T47D (cell line): ENCODE measurements around the gene IKZF3.
"Not testable (repeated sequence)": the region's sequence is repeated elsewhere in the genome, so short reads cannot be mapped to it uniquely, and the experiment has no call there.

Experiments used
- DNase-seq, 2 experiments: peaks; one replicate each; pipeline versions ENCODE4 v3.0.0 to v3.0.0-alpha.2; 2011 to 2012; ENCODE audit warnings: low read depth in 1 of 2, low spot score in 1 of 2
- JUND ChIP-seq: IDR thresholded peaks from 2 replicates; pipeline ENCODE4 v1.6.1; 2012; ENCODE audit warnings: low read depth
- in situ Hi-C: cut with HindIII; loops from 2 replicates; pipeline ENCODE4 v1.10.0; 2016; ENCODE audit warnings: low sequenced_read_pairs, low pct_unique_long_range_greater_than_20kb

The IKZF3 gene

DNA sequence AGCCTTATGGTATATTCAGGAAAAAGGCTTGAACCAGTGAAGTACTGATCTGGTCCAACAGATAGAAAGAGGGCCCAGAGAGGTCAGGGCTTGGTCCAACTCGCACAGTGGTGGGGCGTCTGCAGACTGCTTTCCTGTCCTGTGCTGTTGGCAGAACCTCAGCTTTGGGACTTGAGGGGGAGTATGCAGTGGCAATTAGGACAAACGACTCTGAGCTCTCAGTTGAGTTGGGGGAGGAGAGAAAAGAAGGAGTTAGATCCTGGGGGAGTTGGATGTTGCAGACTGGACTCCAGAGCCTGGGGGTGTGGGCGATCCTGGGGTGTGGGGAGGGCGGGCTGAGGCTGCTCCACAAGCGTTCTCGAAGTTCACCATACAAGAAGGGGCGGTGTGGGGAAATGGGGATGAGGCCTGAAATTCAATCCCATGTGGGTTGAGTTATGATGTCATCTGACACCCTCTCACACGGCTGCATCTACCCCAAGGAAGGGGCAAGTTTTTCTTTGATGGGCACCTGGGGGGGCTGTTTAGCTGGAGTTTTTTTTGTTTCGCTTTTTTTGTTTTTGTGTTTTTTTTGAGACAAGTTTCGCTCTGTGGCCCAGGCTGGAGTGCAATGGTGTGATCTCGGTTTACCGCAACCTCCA lies 111.8 kb downstream of the IKZF3 start:
- no peak for TF ChIP-seq JUND
- DNase-seq = no peak
- in situ Hi-C loops = no loop called here

GRCh38 chr17:39751637-39752036 lies 112.5 kb downstream of the IKZF3 start:
- no peak for DNase-seq
- no peak for TF ChIP-seq JUND
- in situ Hi-C loops = no loop called here

DNA sequence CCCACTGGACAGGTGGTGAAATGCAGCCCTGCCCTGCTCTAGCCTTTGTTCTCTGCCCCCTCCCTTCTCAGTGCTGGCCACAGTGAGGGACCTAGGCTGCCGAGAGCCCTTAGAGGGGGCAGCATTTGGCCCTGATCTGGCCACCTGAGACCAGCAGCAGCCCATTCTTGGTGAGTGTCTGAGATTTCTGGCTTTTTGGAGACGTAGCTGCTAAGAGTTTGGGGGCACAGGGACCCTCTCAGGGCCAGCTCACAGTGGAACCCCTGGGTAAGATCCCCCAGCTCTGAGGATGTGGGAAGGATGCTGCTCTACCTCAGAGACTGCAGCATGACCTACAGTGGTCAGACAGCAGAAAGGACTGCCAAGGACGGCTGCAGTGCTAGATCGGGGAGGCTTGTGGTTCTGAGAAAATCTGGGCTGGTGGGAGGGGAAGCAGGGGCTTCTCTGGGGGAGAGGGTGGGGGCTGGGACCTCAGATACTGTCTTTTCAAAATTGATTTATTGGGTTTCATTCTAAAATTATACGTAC lies 113.0 kb downstream of the IKZF3 start:
- in situ Hi-C loops = no loop called here
- no peak for DNase-seq
- no peak for TF ChIP-seq JUND

DNA sequence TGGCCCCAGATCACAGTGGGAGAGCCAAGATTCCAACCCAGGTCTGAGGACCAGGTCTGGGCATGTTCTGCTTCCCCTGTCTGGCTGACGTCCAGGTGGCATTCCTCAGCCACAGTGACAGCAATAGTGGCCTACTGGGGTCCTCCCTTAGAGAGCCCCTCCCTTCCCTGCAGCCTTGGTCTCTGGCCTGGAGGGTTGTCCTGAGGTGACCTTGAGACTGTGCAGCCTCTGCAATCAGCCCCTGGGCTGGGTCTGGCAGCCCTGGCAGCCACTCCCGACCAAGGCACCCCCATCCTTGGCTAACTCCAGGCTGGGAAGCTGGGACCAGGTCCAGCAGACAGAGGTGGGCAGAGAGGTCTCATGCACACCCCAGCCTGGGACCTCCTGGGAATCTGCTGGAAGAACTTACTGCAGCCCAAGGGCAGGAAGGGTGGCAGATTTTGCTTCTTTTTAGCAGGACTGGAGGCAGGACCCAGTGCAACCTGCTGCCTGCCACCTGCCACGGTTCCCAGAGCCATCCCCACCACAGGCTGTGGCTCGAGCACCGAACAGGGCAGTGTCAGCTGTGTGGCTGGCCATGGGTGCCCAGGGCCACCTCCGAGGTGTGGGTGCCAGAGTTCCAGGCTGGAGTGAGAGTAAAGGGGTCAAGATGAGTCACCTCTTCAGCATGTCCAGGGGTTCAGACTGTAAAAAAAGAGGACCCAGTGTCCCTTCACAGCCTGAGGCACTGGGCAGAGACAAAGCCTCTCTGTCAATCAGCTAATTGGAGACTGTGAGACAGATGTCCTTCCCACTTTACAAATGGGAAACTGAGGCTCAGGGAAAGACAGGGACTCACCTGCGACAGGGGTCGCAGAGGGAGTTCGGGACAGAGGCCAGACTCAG lies 113.7 kb downstream of the IKZF3 start:
- peak in 1 of 2 experiments; percentile 60 for DNase-seq
- in situ Hi-C loops = no loop called here

GRCh38 chr17:39748444-39749034 lies 115.6 kb downstream of the IKZF3 start:
- DNase-seq, in situ Hi-C loops: not testable (repeated sequence)

More for the DNA sequence above, 113.7 kb downstream of the IKZF3 start:
- TF ChIP-seq JUND = no peak

- in situ Hi-C loops = no loop called here
- DNase-seq = no peak
- no peak for TF ChIP-seq JUND
Observed at GRCh38 chr17:39747745-39748144, 116.4 kb downstream of the IKZF3 start.

GRCh38 chr17:39746145-39746461 lies 118.0 kb downstream of the IKZF3 start:
- DNase-seq = no peak
- in situ Hi-C loops = no loop called here
- TF ChIP-seq JUND = no peak

DNA sequence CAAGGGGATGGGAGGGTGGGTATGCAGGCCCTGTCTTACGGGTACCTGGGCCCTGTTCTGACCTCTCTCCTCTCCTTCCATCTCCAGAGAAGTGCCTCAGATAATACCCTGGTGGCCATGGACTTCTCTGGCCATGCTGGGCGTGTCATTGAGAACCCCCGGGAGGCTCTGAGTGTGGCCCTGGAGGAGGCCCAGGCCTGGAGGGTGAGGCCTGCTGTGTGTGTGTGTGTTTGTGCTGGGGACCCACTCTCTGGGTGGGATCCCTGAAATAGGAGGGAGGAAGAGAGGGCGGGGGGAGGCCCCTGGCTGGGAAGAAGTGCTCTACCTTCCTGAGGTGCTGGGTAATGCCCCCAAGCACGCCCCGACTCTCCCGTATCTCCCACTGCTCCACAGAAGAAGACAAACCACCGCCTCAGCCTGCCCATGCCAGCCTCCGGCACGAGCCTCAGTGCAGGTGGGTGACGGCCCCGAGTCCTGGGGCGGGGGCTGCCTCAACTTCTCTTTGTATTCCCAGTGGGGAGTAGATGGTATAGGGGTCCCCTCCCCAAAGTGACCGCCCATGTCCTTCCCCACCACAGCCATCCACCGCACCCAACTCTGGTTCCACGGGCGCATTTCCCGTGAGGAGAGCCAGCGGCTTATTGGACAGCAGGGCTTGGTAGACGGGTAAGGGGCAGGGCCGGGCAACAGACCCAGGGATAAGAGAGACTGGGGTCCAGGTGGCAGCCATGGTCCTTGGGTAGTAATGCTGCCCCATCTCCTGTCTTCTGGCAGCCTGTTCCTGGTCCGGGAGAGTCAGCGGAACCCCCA lies 118.6 kb downstream of the IKZF3 start:
- in situ Hi-C loops = no loop called here

DNA sequence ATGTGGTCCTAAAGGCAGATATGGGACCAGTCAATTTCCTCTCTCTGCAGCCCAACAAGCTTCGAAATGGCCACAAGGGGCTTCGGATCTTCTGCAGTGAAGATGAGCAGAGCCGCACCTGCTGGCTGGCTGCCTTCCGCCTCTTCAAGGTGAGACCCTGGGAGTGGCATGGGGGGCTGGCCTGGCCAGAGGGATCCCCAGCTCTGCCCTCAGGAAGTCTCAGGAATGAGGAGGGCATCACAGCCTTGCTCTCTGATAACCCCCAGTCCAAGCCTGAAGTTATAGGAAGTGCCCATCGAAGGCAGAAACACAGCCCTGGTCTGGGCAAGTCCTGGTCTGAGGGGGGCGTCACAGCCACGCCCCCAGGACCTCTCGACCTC lies 119.3 kb downstream of the IKZF3 start:
- DNase-seq = no peak
- in situ Hi-C loops = no loop called here
- no peak for TF ChIP-seq JUND

More for the DNA sequence above, 118.6 kb downstream of the IKZF3 start:
- no peak for DNase-seq
- TF ChIP-seq JUND = no peak

DNA sequence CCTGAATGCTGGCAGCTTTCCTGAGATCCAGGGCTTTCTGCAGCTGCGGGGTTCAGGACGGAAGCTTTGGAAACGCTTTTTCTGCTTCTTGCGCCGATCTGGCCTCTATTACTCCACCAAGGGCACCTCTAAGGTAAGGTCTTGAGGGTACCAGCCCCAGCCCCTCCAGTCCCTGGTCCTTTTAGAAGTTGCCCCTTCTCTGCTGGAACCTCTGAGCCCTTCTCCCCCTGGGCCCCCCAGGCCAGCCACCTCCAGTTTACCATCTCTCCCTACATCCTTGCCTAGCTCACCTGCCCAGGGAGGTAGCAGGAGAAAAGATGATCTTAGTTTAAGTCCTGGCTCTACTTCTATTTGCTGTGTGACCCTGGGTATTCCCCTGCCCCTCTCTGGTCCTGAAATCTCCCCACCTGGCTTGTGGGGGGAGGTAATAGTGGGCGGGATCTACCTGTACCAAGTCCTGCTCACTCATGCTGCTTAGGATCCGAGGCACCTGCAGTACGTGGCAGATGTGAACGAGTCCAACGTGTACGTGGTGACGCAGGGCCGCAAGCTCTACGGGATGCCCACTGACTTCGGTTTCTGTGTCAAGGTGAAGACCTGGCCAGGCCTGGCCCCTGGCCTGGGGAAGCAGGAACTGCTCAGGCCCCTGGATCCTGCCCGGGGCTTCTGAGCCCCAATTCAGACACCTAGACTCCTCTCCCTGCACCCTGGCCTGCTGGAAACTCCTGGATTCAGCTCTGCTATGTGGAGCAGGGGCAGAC lies 119.9 kb downstream of the IKZF3 start:
- in situ Hi-C loops = no loop called here
- DNase-seq = no peak
- TF ChIP-seq JUND = no peak

GRCh38 chr17:39742856-39743436 lies 121.2 kb downstream of the IKZF3 start:
- no peak for TF ChIP-seq JUND
- in situ Hi-C loops = no loop called here
- DNase-seq = no peak
